Glomerular visceral epithelial cell (primary cell): ENCODE results near the gene P2RX2.
A peak's percentile ranks its signal among the peaks of the same experiment; 100 is the strongest.

ENCODE experiments used
- DNase-seq: peaks from one replicate; pipeline ENCODE4 v3.0.0-alpha.2; 2016; ENCODE audit errors: extremely low spot score

P2RX2 gene

DNA sequence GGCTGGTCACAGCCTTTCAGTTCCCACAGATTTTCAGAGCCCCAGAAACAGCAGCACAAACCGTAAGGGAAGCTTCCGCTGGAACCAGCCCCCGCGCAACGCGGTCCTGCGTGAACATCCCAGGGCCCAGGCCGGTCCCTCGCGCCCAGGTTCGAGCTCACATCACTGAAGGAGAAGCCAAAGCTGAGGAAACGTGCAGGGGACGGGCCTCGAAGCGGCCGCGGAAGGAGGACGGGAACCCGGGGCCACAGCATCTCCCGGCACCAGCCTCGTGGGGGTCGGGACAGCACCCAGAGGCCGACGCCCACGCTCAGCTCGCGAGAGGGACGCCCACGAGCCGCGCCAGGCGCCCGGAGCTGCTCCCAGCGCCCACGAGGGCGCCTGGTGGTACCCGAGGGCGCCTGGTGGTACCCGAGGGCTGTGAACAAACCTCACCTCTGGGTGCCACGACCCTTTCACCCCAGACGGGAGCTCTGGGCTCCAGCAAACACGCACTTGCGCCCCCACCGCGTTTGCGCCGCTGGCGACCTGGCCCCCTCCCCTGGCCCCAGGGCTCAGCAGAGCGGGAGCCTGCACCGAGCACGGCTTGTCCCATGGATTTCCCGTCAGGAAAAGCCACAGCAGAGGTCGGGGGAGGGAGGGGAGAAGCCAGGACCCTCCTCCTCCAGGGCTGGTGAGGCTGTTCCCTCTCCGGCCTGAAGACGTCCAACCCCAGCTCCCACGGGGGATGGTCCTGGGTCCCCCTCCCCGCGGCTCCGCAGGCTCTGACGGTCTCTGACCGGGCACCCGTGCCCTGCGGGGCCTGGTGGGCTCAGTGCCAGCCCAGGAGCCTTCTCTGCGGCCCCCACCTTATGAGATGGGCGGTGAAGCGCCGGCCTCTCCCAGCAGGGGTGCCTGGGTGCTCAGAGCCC is 15.1 kb upstream of the P2RX2 start:
- DNase-seq: no peak

DNA sequence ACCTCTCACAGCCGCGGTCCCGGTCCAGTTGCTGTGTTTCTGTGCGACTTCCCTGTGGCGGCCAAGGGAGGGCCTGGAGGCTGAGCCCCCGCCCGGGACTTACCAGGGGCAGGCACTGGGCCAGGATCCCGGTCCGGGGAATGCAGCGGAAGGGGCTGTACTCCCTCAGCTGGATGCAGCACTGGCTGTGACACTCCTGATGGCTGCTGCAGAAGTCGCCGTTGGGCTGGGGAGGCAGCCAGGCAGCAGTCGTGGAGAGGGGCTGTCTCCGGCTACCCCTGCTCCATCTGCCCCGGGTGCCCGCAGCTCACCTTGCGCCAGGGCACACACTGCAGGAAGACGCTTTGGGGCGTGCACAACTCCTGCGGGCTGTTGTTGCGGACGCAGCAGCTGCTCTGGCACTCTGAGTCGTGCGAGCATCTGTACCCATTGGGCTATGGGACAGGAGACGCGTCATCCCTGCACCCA is 14.4 kb upstream of the P2RX2 start:
- DNase-seq: no peak

DNA sequence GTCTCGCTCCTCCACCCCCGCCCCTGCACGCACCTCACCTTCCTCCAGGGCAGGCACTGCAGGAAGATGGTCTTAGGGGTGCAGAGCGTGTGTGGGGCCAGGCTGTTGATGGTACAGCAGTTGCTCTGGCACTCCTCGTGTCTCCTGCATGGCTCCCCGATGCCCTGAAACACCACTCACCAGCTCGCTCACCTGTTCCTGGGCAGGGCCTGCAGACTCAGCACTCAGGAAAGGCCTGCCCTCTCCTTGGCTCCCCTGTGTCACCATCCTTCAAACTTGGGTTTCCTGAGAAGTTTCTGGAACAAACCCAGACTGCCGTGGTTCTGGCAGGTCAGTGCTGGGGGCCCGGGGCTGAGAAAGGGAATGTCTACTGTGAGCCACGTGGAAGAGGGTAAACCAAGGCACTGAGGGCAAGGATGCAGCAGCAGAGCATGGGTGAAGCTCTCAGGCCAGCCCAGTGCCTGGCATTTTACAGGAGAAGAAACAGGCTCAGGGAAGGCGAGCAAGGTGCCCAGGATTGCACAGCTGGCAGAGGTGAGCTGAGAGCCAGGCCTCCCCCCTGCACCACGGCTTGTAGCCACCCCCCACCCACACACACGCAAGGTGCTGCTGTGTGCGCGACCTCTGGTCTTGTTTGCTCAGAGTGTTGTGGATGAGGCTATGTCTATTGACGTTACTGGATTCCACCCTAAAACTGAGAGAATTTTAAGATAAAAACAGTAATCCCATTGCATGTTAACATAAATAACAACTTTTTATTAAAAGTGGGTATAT is 13.7 kb upstream of the P2RX2 start:
- no peak for DNase-seq

GRCh38 chr12:132605892-132606291 is 12.7 kb upstream of the P2RX2 start:
- no peak for DNase-seq

DNA sequence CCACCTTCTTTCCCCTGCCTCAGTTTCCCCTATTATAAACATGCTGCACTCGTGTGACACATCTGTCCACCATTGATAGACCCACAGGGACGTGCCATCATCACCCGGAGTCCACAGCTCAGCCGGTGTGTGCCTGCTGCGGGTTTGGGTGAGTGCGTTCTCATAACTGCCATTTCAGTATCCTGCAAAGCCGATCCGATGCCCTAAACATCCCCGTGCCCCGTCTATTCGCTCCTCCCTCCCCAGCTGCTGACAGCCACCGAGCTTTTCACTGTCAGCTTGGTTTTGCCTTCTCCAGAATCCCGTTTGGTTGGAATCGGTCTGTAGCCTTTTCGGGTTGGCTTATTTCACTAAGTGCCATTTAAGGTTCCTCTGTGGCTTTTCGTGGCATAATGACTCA is 12.1 kb upstream of the P2RX2 start:
- no peak for DNase-seq

DNA sequence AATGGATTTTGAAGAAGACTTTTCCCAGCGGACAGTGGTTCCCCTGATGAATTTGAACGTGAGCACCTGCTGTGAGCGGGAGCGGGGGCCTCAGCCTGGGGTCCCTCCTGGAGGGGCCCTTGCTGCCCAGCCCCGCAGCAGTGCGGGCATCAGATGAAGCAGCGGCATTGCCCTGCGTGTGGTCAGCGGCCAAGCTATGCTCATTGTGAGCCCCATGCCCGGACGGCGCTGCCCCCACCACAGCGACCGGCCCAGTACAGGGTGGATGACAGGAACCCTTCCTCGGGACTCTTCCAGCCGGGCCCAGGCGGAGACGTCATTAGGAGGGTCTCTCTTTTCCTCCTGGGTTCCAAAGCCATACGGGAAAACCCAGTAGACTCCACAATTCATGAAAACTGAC is 11.6 kb upstream of the P2RX2 start:
- DNase-seq: no peak

GRCh38 chr12:132608231-132609171 is 10.1 kb upstream of the P2RX2 start:
- DNase-seq: no peak

DNA sequence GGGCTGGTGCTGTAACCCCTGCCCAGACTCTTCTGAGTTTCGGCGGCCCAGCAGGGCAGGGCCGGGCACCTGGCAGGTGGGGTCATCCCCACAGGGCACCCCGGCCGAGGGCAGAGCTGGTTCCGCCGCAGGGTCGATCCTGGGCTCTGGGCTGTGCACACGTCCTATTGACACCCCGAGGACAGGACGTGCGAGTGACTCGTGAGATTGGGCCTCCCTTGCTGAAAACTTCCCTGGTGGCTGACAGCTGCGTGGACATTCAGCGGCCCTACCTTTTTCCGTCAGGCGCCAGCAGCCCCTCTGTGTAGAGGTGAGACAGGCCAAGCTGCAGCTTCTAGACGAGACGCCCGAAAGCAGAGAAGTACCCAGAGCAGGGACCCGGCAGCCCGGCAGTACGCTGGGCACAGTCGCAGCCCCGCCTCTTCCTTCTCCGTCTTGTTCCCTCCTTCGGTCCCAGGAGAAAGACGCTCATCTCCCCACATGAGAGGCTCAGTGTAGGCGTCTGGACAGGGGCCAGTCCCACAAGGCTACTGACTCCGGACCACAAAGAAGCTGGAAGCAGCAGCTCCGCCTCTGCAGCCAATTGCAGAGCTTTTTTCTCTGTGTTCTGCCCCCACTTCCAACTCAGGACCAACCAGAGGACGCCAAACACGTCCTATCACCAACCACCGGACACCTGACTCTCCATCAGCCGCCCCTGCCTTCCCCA is 8.4 kb upstream of the P2RX2 start, which contains the start of gene LRCOL1:
TSS of gene LRCOL1 (minus strand) at position 532 of the 709 bp plus-strand sequence. CDS start 4,331 bp downstream, outside the sequence.
- no peak for DNase-seq

GRCh38 chr12:132610866-132611602 is 7.5 kb upstream of the P2RX2 start:
- no peak for DNase-seq

DNA sequence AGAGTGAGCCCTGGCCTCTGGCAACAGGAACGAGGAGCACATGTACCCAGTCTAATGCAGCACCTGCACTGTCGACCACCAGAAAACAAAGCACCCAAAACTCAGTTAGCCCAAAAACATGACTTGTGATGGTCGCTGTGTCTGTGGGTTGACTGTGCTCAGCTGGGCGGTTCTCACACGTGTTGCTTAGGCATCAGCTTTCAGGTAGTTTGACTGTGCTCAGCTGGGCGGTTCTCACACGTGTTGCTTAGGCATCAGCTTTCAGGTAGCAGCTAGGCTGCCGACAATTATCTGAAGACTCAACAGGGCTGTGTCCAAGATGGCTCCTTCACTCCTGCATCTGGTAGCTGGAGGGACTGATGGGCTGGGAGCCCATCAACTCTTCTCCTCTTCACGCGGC is 7.0 kb upstream of the P2RX2 start:
- no peak for DNase-seq

GRCh38 chr12:132614029-132614428 is 4.5 kb upstream of the P2RX2 start:
- DNase-seq: no peak

DNA sequence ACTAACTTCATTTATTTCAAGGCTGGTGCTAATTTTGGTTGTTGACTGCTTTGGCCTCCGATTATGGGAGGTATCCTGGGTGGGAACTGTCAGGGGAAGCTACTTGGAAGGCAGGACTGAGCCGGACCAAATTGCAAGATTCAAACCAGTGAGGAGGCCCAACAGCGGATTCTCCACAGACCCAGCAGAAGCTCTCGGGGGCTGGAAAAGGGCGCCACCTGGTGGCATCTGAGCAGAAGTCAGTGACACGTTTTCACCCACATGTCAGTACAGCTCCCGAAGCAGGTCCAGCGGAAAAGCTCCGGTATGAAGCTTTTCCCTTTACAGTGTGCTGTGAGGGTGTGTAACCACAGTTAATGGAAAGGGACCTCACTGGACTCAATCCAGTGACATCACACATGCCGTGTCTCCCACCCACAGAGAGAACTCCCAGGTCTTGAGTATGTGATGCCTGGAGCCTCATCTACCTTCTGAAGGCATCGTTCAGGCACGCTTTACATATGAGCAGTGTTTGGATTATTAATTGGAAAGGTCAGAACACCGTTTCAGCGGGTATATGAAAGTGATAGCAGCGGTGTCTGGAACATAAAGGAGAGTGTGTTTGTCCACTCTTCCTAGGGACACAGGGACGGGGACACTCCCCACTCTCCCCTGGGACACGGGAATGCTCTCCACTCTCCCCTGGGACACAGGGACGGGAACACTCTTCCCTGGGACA is 3.6 kb upstream of the P2RX2 start:
- DNase-seq: peak; percentile 82

GRCh38 chr12:132615579-132616038 is 3.0 kb upstream of the P2RX2 start:
- DNase-seq: no peak

- no peak for DNase-seq
Observed at GRCh38 chr12:132617135-132617701, 1.4 kb upstream of the P2RX2 start.

- no peak for DNase-seq
Observed at GRCh38 chr12:132617822-132618682, 524 bp upstream of the P2RX2 start.

GRCh38 chr12:132619071-132619385 is 452 bp downstream of the P2RX2 start:
- no peak for DNase-seq

DNA sequence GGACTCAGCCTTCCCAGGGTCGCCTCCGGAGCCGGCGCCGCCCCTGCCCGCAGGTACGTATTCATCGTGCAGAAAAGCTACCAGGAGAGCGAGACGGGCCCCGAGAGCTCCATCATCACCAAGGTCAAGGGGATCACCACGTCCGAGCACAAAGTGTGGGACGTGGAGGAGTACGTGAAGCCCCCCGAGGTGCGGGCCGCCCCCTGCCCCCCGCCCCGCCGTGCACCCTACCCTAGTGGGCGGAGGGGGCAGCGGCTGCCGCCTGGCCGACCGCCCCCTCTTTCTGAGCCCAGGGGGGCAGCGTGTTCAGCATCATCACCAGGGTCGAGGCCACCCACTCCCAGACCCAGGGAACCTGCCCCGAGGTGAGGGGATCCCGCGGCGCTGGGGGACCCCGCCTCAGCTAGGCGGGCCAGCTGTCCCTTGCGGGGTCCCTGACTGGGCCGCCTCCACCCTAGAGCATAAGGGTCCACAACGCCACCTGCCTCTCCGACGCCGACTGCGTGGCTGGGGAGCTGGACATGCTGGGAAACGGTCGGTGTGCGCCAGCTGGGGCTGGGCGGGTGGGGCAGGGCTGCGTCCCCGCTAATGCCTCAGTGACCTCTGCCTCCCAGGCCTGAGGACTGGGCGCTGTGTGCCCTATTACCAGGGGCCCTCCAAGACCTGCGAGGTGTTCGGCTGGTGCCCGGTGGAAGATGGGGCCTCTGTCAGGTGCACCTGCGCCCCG is 973 bp downstream of the P2RX2 start:
- DNase-seq: no peak
